H9 (cell line): ENCODE measurements around the gene DAZAP2. TPM values are rescaled to one million over a fixed set of nuclear protein-coding genes. Genes with fewer than 3 reads are reported as not detected.

Source experiments
- DNase-seq: peaks from one replicate; pipeline ENCODE4 v3.0.0-alpha.2; 2017
- H2AFZ ChIP-seq: one replicate; pipeline ENCODE4 v1.6.1; 2013; ENCODE audit warnings: mild to moderate bottlenecking, low read length, control low read depth, moderate library complexity
- H2AK5ac ChIP-seq: 2 replicates; pipeline ENCODE4 v1.6.1; 2013; ENCODE audit warnings: low read length, control low read depth, mixed read lengths; ENCODE audit not compliant: insufficient read length
- H2BK120ac ChIP-seq: one replicate; pipeline ENCODE4 v1.6.1; 2013; ENCODE audit warnings: low read depth, mild to moderate bottlenecking, low read length, control low read depth, inconsistent platforms; ENCODE audit not compliant: poor library complexity, severe bottlenecking
- H2BK12ac ChIP-seq: 2 replicates; pipeline ENCODE4 v1.6.1; 2013; ENCODE audit warnings: low read length, control low read depth, mixed read lengths, low read depth; ENCODE audit not compliant: insufficient read length
- H2BK15ac ChIP-seq: 2 replicates; pipeline ENCODE4 v1.6.1; 2013; ENCODE audit warnings: low read depth, low read length, control low read depth
- H2BK20ac ChIP-seq: one replicate; pipeline ENCODE4 v1.6.1; 2013; ENCODE audit warnings: low read depth, mild to moderate bottlenecking, low read length, control low read depth, inconsistent platforms; ENCODE audit not compliant: poor library complexity, severe bottlenecking
- H2BK5ac ChIP-seq: 2 replicates; pipeline ENCODE4 v1.6.1; 2013; ENCODE audit warnings: low read length, control low read depth, mixed read lengths; ENCODE audit not compliant: insufficient read length
- H3K14ac ChIP-seq: 2 replicates; pipeline ENCODE4 v1.6.1; 2013; ENCODE audit warnings: low read length, control low read depth; ENCODE audit not compliant: insufficient read depth
- H3K18ac ChIP-seq: 2 replicates; pipeline ENCODE4 v1.6.1; 2013; ENCODE audit warnings: low read depth, mild to moderate bottlenecking, mixed read lengths, low read length, control low read depth; ENCODE audit not compliant: insufficient read length
- H3K23ac ChIP-seq: 2 replicates; pipeline ENCODE4 v1.6.1; 2013; ENCODE audit warnings: low read length, control low read depth, mixed read lengths, low read depth; ENCODE audit not compliant: insufficient read length
- H3K23me2 ChIP-seq: 2 replicates; pipeline ENCODE4 v1.6.1; 2013; ENCODE audit warnings: low read depth, mild to moderate bottlenecking, mixed read lengths, low read length, control low read depth; ENCODE audit not compliant: insufficient read length, poor library complexity, severe bottlenecking
- H3K27ac ChIP-seq: 2 replicates; pipeline ENCODE4 v1.5.1; 2013; ENCODE audit warnings: low read length, control low read depth, mixed read lengths, low read depth; ENCODE audit not compliant: insufficient read length
- H3K27me3 ChIP-seq: 2 replicates; pipeline ENCODE4 v1.6.1; 2013; ENCODE audit warnings: low read length, control low read depth, inconsistent platforms; ENCODE audit not compliant: insufficient read depth
- H3K4ac ChIP-seq: 2 replicates; pipeline ENCODE4 v1.6.1; 2013; ENCODE audit warnings: low read depth, mild to moderate bottlenecking, control low read depth, inconsistent platforms, low read length, moderate library complexity
- H3K4me1 ChIP-seq: 2 replicates; pipeline ENCODE4 v1.6.1; 2013; ENCODE audit warnings: low read length, control low read depth, inconsistent platforms; ENCODE audit not compliant: insufficient read depth
- H3K4me2 ChIP-seq: 2 replicates; pipeline ENCODE4 v1.6.1; 2013; ENCODE audit warnings: low read length, control low read depth, mixed read lengths; ENCODE audit not compliant: insufficient read length, insufficient read depth
- H3K56ac ChIP-seq: 2 replicates; pipeline ENCODE4 v1.6.1; 2013; ENCODE audit warnings: low read depth, mild to moderate bottlenecking, mixed read lengths, low read length, control low read depth; ENCODE audit not compliant: insufficient read length
- H3K79me1 ChIP-seq: 2 replicates; pipeline ENCODE4 v1.6.1; 2013; ENCODE audit warnings: low read depth, mild to moderate bottlenecking, moderate library complexity, low read length, control low read depth, inconsistent platforms; ENCODE audit not compliant: insufficient read depth, poor library complexity, severe bottlenecking
- H3K79me2 ChIP-seq: 2 replicates; pipeline ENCODE4 v1.6.1; 2013; ENCODE audit warnings: low read length, control low read depth, inconsistent platforms; ENCODE audit not compliant: insufficient read depth
- H3K9ac ChIP-seq: 2 replicates; pipeline ENCODE4 v1.6.1; 2013; ENCODE audit warnings: low read length, control low read depth, mixed read lengths; ENCODE audit not compliant: insufficient read length; ENCODE audit errors: extremely low read depth
- H3K9me3 ChIP-seq: one replicate; pipeline ENCODE4 v1.6.1; 2013; ENCODE audit warnings: low read depth, low read length, inconsistent platforms; ENCODE audit not compliant: control insufficient read depth
- H3T11ph ChIP-seq: one replicate; pipeline ENCODE4 v1.6.1; 2013; ENCODE audit warnings: mild to moderate bottlenecking, low read length, control low read depth, inconsistent platforms
- H4K20me1 ChIP-seq: one replicate; pipeline ENCODE4 v1.6.1; 2013; ENCODE audit not compliant: control insufficient read depth, insufficient read length, insufficient read depth
- H4K5ac ChIP-seq: 2 replicates; pipeline ENCODE4 v1.6.1; 2013; ENCODE audit warnings: low read depth, mild to moderate bottlenecking, mixed read lengths, low read length, control low read depth; ENCODE audit not compliant: insufficient read length
- H4K8ac ChIP-seq: replicated peaks from 2 replicates; pipeline ENCODE4 v1.6.1; 2013; ENCODE audit warnings: low read length, control low read depth, mixed read lengths, low read depth; ENCODE audit not compliant: insufficient read length
- H4K91ac ChIP-seq: 2 replicates; pipeline ENCODE4 v1.6.1; 2013; ENCODE audit warnings: low read depth, mild to moderate bottlenecking, moderate library complexity, mixed read lengths, low read length, control low read depth; ENCODE audit not compliant: insufficient read length
- H3K27ac Mint-ChIP-seq, 3 experiments: 2 replicates in 2 of 3; 3 replicates in 1 of 3; pipeline ENCODE4 v1.8.0; 2020 to 2021; ENCODE audit warnings: mixed read lengths in 3 of 3, mild to moderate bottlenecking in 1 of 3, moderate library complexity in 1 of 3
- H3K27me3 Mint-ChIP-seq: 2 replicates; pipeline ENCODE4 v1.8.0; 2021; ENCODE audit warnings: low read depth, mild to moderate bottlenecking, moderate library complexity, mixed read lengths
- H3K36me3 Mint-ChIP-seq, 3 experiments: 2 replicates in 2 of 3; 3 replicates in 1 of 3; pipeline ENCODE4 v1.8.0; 2020 to 2021; ENCODE audit warnings: low read depth in 3 of 3, mixed read lengths in 3 of 3; ENCODE audit not compliant: insufficient read depth in 1 of 3
- H3K4me1 Mint-ChIP-seq, 2 experiments: 2 replicates each; pipeline ENCODE4 v1.8.0; 2020; ENCODE audit warnings: mixed read lengths in 2 of 2
- H3K4me3 Mint-ChIP-seq, 2 experiments: 2 replicates in 1 of 2; 3 replicates in 1 of 2; pipeline ENCODE4 v1.8.0; 2020 to 2021; ENCODE audit warnings: mild to moderate bottlenecking in 2 of 2, mixed read lengths in 2 of 2, moderate library complexity in 1 of 2
- H3K9me3 Mint-ChIP-seq, 2 experiments: 2 replicates in 1 of 2; 3 replicates in 1 of 2; pipeline ENCODE4 v1.8.0; 2020; ENCODE audit warnings: mild to moderate bottlenecking in 2 of 2, mixed read lengths in 2 of 2, moderate library complexity in 1 of 2
- WGBS: extraction: QIAGEN DNeasy Blood & Tissue Kit; methylation state at CpG from one replicate; pipeline ENCODE4 v1.1.7; 2013; ENCODE audit warnings: missing lambda C conversion rate, low lambda C conversion rate, mixed read lengths; ENCODE audit not compliant: insufficient read length; ENCODE audit errors: extremely low coverage; 5-methylcytosine and 5-hydroxymethylcytosine counted together
- total RNA-seq: library from RNA; stranded (reverse); gene quantifications from 2 replicates; pipeline ENCODE4 v1.2.1, GENCODE V29; 2021
- TF ChIP-seq, protein P1 (sequence below): fragments of 200-600 bp; sonication (generic); conservative IDR thresholded peaks from 3 replicates; pipeline ENCODE4 v1.8.0; 2021; ENCODE audit warnings: antibody characterized with exemption, mild to moderate bottlenecking

Gene DAZAP2
- total RNA-seq, 1 experiment from 2014 or later = 23.6 TPM

DNA sequence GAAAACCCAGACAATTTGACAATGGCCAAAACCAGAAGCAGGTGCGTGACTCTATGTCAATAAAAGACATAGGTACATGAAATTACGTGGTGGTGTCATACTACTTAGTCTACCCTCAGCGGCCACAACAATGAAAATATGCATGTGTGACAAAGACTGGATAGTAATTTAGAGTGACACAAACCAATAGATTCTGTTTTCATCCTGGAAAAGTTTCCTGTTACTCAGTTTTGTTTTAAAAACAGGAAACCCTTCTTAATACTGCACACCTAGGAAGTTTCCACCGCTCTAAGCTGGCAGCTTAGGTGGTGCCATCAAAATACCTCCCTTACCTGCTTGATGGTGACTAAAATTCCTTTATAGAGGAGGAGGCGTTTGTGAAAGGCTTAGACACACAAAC is 35.9 kb upstream of the DAZAP2 start:
- Histone ChIP-seq H3K27ac (no peak overlapping the region), H2AFZ (no peak overlapping the region), H2AK5ac (no peak overlapping the region), H2BK12ac (no peak overlapping the region), H3K23ac (no peak overlapping the region), H3K23me2 (no peaks in the 10 kb centered on the region), H3K9me3 (no peaks in the 10 kb centered on the region), H3T11ph (no peak overlapping the region), H3K4me1 (no peaks in the 10 kb centered on the region), H3K14ac (no peak overlapping the region), H2BK120ac (no peak overlapping the region), H3K79me1 (no peaks in the 10 kb centered on the region), H3K79me2 (no peaks in the 10 kb centered on the region), H4K8ac (no peak overlapping the region), H4K91ac (no peak overlapping the region), H2BK15ac (no peak overlapping the region), H3K4me2 (no peak overlapping the region), H2BK20ac (no peak overlapping the region), H3K4ac (no peak overlapping the region), H4K5ac (no peak overlapping the region), H3K18ac (no peak overlapping the region), H3K56ac (no peak overlapping the region), H4K20me1 (no peaks in the 10 kb centered on the region), H3K27me3 (no peaks in the 10 kb centered on the region), H2BK5ac (no peak overlapping the region), H3K9ac (no peak overlapping the region)
- Mint-ChIP-seq H3K36me3 (peaks cover 0 to 9% (median 4%) of the 10 kb centered on the region in 3 experiments; a peak in 5 of 7 replicates), H3K27ac (no peak overlapping the region), H3K4me1 (no peaks in the 10 kb centered on the region), H3K27me3 (peaks cover 1% of the 10 kb centered on the region; the same call in 1 of the 2 replicates), H3K4me3 (no peak overlapping the region), H3K9me3 (no peaks in the 10 kb centered on the region)
- TF ChIP-seq, protein P1, sequence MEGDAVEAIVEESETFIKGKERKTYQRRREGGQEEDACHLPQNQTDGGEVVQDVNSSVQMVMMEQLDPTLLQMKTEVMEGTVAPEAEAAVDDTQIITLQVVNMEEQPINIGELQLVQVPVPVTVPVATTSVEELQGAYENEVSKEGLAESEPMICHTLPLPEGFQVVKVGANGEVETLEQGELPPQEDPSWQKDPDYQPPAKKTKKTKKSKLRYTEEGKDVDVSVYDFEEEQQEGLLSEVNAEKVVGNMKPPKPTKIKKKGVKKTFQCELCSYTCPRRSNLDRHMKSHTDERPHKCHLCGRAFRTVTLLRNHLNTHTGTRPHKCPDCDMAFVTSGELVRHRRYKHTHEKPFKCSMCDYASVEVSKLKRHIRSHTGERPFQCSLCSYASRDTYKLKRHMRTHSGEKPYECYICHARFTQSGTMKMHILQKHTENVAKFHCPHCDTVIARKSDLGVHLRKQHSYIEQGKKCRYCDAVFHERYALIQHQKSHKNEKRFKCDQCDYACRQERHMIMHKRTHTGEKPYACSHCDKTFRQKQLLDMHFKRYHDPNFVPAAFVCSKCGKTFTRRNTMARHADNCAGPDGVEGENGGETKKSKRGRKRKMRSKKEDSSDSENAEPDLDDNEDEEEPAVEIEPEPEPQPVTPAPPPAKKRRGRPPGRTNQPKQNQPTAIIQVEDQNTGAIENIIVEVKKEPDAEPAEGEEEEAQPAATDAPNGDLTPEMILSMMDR = no peak
- no CpG with 5 or more reads among the region's 5 CpGs for WGBS
- no peak for DNase-seq
